ENCODE measurements around the gene RPL14. TPM values are rescaled to one million over a fixed set of nuclear protein-coding genes. Genes with fewer than 3 reads are reported as not detected.
A peak's percentile ranks its signal among the peaks of the same experiment; 100 is the strongest.

Gene RPL14
- total and polyA plus RNA-seq, 2 donors (not counting 3 experiments of a cell fraction or from before 2014, with no cell fraction given) = 961 to 1,947 TPM

DNA sequence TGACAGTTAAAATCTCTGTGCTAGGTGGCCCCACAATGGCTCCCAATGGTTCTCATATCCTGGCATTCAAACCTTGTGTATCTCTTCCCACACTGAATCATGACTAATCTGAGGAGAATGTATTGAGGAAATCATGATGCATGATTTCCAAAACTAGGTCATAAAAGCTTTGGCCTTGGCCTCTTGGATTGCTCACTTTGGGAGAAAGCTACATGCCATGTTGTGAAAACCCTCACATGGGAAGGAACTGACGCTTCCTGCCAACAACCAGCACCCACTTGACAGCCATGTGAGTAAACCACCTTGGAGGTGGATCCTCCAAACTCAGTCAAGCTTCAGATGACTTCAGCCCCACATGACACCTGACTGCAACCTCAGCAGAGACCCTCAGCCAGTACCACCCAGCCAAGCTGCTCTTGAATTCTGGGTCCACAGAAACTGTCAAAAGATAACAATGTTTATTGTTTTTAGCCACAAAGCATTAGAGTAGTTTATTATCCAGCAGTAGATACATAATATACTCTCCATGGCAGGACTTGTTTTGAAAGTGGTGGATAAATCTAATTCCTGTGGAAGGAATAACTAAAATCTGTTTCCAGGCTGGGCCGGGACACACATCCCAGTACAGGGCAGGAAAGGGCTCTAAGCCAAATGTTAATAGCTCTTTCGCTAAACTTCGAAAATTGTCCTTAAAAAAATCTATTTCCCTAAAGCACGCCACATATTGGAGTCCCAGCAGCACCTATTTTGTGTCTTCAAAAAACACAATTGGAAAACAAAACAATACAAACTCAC is 47.7 kb downstream of the RPL14 start:
- peak; percentile 94 for FAIRE-seq
- Histone ChIP-seq H3K4me2 (ENCODE audit: insufficient read depth, low read length) (peak overlapping the region; percentile 46), H3K27ac (ENCODE audit: insufficient read depth, low read depth, low read length) (peak overlapping the region; percentile 96), H3K9me1 (replicated peaks; ENCODE audit: control insufficient read depth, extremely low read depth, insufficient read depth, low read length) (no peaks in the 10 kb centered on the region), H4K20me1 (replicated peaks; ENCODE audit: control insufficient read depth, extremely low read depth, insufficient read depth, low read length) (no peaks in the 10 kb centered on the region), H3K79me2 (ENCODE audit: control insufficient read depth, insufficient read depth, low read length) (no peaks in the 10 kb centered on the region), H3K4me1 (ENCODE audit: control insufficient read depth, extremely low read depth, insufficient read depth, low read length) (peaks cover 19% of the 10 kb centered on the region), H3K9ac (replicated peaks; ENCODE audit: extremely low read depth, insufficient read depth, low read length) (peak overlapping the region; percentile 69), H2AFZ (ENCODE audit: low read depth, low read length) (no peak overlapping the region), H3K4me3 (replicated peaks in 1 of 3; ENCODE audit: insufficient read depth in 1 of 3, low read depth in 1 of 3, low read length in 3 of 3) (peak overlapping the region in 1 of 3 experiments; percentile 78), H3K9me3 (replicated peaks; ENCODE audit: control insufficient read depth, insufficient read depth, low read length) (no peaks in the 10 kb centered on the region), H3K27me3 (ENCODE audit: control insufficient read depth in 2 of 2, insufficient read depth in 2 of 2, low read length in 2 of 2) (no peaks in the 10 kb centered on the region), H3K36me3 (ENCODE audit: control insufficient read depth in 2 of 2, extremely low read depth in 1 of 2, insufficient read depth in 2 of 2, low read length in 2 of 2) (no peaks in the 10 kb centered on the region)
- TSS peak; percentile 65 for BruUV-seq (replicated peaks)
- intact Hi-C loops (cut with micrococcal nuclease) (loop anchor here (1.0 to 10.0 kb wide), 7 partner anchors 19 to 970 kb away; partner anchors contain the start of genes RPL14, ZNF619 and ZNF621), dilution Hi-C loops (cut with MboI; ENCODE audit: extremely low pct_ligation_motif_present, low sequenced_read_pairs) (no loop called here)
- ChIA-PET POLR2A (interaction anchor here (1.7 to 3.0 kb wide), 2 partner anchors 19 to 47 kb away, joined by 10 to 19 read pairs; partner anchors contain the start of genes RPL14 and ZNF621), CTCF (interaction anchor here (0.9 to 2.5 kb wide), 7 partner anchors 20 to 52 kb away, joined by 3 to 19 read pairs (median 4); partner anchors contain the start of genes RPL14, ZNF619 and ZNF621)
- DNase-seq (ENCODE audit: low read depth, low spot score) = peak; percentile 98
- TF ChIP-seq, protein P1, sequence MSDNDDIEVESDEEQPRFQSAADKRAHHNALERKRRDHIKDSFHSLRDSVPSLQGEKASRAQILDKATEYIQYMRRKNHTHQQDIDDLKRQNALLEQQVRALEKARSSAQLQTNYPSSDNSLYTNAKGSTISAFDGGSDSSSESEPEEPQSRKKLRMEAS (IDR thresholded peaks at IDR 0.05; ENCODE audit: insufficient read depth, insufficient read length) = peak; percentile 91
- TF ChIP-seq, protein P2, sequence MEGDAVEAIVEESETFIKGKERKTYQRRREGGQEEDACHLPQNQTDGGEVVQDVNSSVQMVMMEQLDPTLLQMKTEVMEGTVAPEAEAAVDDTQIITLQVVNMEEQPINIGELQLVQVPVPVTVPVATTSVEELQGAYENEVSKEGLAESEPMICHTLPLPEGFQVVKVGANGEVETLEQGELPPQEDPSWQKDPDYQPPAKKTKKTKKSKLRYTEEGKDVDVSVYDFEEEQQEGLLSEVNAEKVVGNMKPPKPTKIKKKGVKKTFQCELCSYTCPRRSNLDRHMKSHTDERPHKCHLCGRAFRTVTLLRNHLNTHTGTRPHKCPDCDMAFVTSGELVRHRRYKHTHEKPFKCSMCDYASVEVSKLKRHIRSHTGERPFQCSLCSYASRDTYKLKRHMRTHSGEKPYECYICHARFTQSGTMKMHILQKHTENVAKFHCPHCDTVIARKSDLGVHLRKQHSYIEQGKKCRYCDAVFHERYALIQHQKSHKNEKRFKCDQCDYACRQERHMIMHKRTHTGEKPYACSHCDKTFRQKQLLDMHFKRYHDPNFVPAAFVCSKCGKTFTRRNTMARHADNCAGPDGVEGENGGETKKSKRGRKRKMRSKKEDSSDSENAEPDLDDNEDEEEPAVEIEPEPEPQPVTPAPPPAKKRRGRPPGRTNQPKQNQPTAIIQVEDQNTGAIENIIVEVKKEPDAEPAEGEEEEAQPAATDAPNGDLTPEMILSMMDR (IDR thresholded peaks at IDR 0.05; ENCODE audit: extremely low read depth in 1 of 2, insufficient read depth in 1 of 2, low read depth in 1 of 2, low read length in 2 of 2) = no peak
- TF ChIP-seq MYC (IDR thresholded peaks at IDR 0.05; ENCODE audit: low read depth, low read length) (peak; percentile 43), FOS (IDR thresholded peaks at IDR 0.05; ENCODE audit: borderline replicate concordance, insufficient read depth, low read length) (peak; percentile 98), JUN (IDR thresholded peaks at IDR 0.05; ENCODE audit: borderline replicate concordance, insufficient read depth, insufficient read length, low read depth) (peak; percentile 100), POLR2AphosphoS5 (IDR thresholded peaks at IDR 0.05; ENCODE audit: insufficient read depth, low read depth, low read length) (peak; percentile 93), GATA2 (IDR thresholded peaks at IDR 0.05; ENCODE audit: insufficient read depth, insufficient read length, low read depth, low read length) (peak; percentile 54), EZH2 (IDR thresholded peaks at IDR 0.05; ENCODE audit: borderline replicate concordance, low read depth, low read length, severe bottlenecking) (no peak), POLR2A (IDR thresholded peaks at IDR 0.05; ENCODE audit: low read depth, low read length) (peak; percentile 50)
